MM.1S (cell line): ENCODE results near the gene KCNG2.

Source experiments
- DNase-seq: peaks from one replicate; pipeline ENCODE4 v3.0.0-alpha.2; 2015
- H2AFZ ChIP-seq: fragments of 300-600 bp; sonication (generic); 2 replicates; pipeline ENCODE4 v1.6.0; 2016; ENCODE audit warnings: antibody characterized with exemption, low read length
- H3F3A ChIP-seq: fragments of 300-600 bp; sonication (generic); 2 replicates; pipeline ENCODE4 v1.6.1; 2016; ENCODE audit warnings: mild to moderate bottlenecking, antibody characterized with exemption, low read length, moderate library complexity, mixed read lengths; ENCODE audit not compliant: insufficient read depth
- H3K27ac ChIP-seq: fragments of 300-600 bp; sonication (generic); 2 replicates; pipeline ENCODE4 v1.5.1; 2016; ENCODE audit warnings: mild to moderate bottlenecking, low read length
- H3K27me3 ChIP-seq: fragments of 300-600 bp; sonication (generic); replicated peaks from 2 replicates; pipeline ENCODE4 v1.6.0; 2016; ENCODE audit warnings: low read length; ENCODE audit not compliant: insufficient read depth
- H3K36me3 ChIP-seq: fragments of 300-600 bp; sonication (generic); replicated peaks from 2 replicates; pipeline ENCODE4 v1.6.1; 2016; ENCODE audit warnings: mild to moderate bottlenecking, low read length, mixed read lengths; ENCODE audit not compliant: insufficient read depth
- H3K4me1 ChIP-seq: fragments of 300-600 bp; sonication (generic); 2 replicates; pipeline ENCODE4 v1.6.1; 2016; ENCODE audit warnings: low read length, mixed read lengths
- H3K4me2 ChIP-seq: fragments of 300-600 bp; sonication (generic); 2 replicates; pipeline ENCODE4 v1.6.0; 2016; ENCODE audit warnings: low read depth, low read length
- H3K4me3 ChIP-seq: fragments of 300-600 bp; sonication (generic); 2 replicates; pipeline ENCODE4 v1.5.1; 2016; ENCODE audit warnings: low read length, mixed read lengths
- H3K79me2 ChIP-seq: fragments of 300-600 bp; sonication (generic); 2 replicates; pipeline ENCODE4 v1.6.1; 2016; ENCODE audit warnings: mixed run types, low read length, mixed read lengths
- H3K9ac ChIP-seq: fragments of 300-600 bp; sonication (generic); 2 replicates; pipeline ENCODE4 v1.6.1; 2016; ENCODE audit warnings: low read length, mixed read lengths
- H3K9me2 ChIP-seq: fragments of 300-600 bp; sonication (generic); replicated peaks from 2 replicates; pipeline ENCODE4 v1.6.1; 2016; ENCODE audit warnings: mild to moderate bottlenecking, low read length, mixed read lengths; ENCODE audit not compliant: insufficient read depth
- H3K9me3 ChIP-seq: fragments of 300-600 bp; sonication (generic); replicated peaks from 2 replicates; pipeline ENCODE4 v1.6.1; 2016; ENCODE audit warnings: mild to moderate bottlenecking, low read length, mixed read lengths; ENCODE audit not compliant: insufficient read depth
- H4K20me1 ChIP-seq: fragments of 300-600 bp; sonication (generic); 2 replicates; pipeline ENCODE4 v1.6.1; 2016; ENCODE audit warnings: mild to moderate bottlenecking, low read length, moderate library complexity, mixed read lengths; ENCODE audit not compliant: insufficient read depth
- CTCF ChIP-seq: fragments of 300-600 bp; sonication (generic); IDR thresholded peaks from 2 replicates; pipeline ENCODE4 v1.5.1; 2016; ENCODE audit warnings: antibody characterized with exemption, low read length, mixed read lengths
- EZH2 ChIP-seq: fragments of 300-600 bp; sonication (generic); optimal IDR thresholded peaks from 2 replicates; pipeline ENCODE3; 2017; ENCODE audit warnings: low read depth, mild to moderate bottlenecking, antibody characterized with exemption, low read length, mixed read lengths
- EZH2phosphoT487 ChIP-seq: fragments of 300-600 bp; sonication (generic); IDR thresholded peaks from 2 replicates; pipeline ENCODE4 v1.6.1; 2018; ENCODE audit warnings: antibody characterized with exemption, low read length

KCNG2 gene

DNA sequence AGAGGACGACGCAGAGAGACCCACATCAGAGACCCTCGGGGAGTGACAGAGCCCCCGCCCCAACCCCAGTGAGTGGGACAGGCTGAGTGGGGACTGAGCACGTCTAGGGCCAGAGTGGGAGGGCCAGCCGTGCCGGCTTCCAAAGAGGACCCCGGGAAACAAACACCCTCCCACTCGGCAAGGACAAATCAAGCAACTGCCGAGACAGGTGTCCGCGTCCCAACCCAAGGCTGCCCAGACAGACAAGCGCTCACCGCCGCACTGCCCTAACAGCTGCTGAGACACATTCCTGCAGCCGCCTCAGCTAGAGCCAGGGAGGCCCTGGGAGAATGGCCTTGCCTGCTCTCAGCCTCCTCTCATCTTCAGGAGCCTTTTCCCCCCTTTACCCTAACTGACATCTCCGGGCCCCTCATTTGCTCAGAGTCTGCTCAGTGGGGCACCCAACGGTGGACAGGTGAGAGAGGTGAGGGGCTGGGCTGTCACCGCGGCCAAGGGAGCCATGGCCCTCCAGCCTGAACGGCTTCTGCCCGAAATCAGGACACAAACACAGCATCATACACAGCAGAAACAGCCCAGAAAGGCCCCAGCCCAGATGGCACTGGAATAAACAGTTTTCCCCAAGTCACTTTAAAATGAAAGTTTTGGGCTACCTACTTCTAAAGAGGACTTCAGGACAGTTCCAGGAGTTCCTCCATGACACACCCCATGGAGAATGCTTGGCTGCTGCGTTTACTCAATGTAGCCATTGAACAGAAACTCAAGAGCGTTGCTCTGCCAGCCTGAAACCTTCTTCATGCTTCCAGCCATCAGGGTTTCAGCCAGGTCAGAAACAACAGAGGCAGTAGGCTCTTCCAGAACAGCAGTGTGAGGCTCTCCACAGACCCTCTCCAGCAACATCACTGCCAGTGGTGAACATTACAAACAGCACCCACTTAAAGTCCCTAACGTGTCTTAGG is 130.1 kb downstream of the KCNG2 start:
- H2AFZ ChIP-seq: no peak overlapping the region
- no peaks in the 10 kb centered on the region for H3K4me1 ChIP-seq
- H3K27ac ChIP-seq: no peak overlapping the region
- H3K36me3 ChIP-seq: 0 out of 2 replicates have a peak, but pooled peaks cover 7% of the 10 kb centered on the region
- no peak for TF ChIP-seq CTCF
- no peaks in the 10 kb centered on the region for H3F3A ChIP-seq
- H3K4me2 ChIP-seq: no peak overlapping the region
- no peaks in the 10 kb centered on the region for H4K20me1 ChIP-seq
- H3K9ac ChIP-seq: no peak overlapping the region
- H3K4me3 ChIP-seq: no peak overlapping the region
- no peaks in the 10 kb centered on the region for H3K27me3 ChIP-seq
- H3K9me2 ChIP-seq: no peaks in the 10 kb centered on the region
- no peak for DNase-seq
- 0 out of 2 replicates have a peak, but pooled peaks cover 3% of the 10 kb centered on the region for H3K9me3 ChIP-seq
- H3K79me2 ChIP-seq: peaks cover 7% of the 10 kb centered on the region

DNA sequence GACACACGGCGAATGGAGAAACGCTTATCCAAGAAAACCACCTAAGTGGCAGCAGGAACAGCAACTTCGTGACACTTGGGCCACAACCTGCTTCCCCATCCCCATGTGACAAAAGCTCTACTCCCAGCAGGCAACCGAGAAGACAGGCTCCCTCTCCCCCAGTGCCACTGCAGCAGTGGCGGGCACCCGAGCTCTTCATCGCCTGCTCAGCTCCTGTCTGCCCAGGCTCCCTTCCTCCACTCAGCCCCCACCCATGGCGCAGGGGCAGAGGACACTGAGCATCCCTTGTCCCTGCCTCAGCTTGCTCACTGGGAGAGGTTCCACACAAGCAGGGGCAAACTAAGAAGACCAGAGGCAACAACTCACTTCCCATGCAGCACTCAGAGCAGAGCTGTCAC is 130.8 kb downstream of the KCNG2 start:
- Histone ChIP-seq H3K27me3 (no peaks in the 10 kb centered on the region), H4K20me1 (no peaks in the 10 kb centered on the region), H3K4me3 (no peak overlapping the region), H3K4me2 (no peak overlapping the region), H3K9ac (no peak overlapping the region), H3K27ac (no peak overlapping the region), H3F3A (no peaks in the 10 kb centered on the region), H3K9me2 (no peaks in the 10 kb centered on the region), H3K36me3 (0 out of 2 replicates have a peak, but pooled peaks cover 7% of the 10 kb centered on the region), H2AFZ (no peak overlapping the region), H3K79me2 (peaks cover 7% of the 10 kb centered on the region), H3K4me1 (no peaks in the 10 kb centered on the region), H3K9me3 (0 out of 2 replicates have a peak, but pooled peaks cover 3% of the 10 kb centered on the region)
- no peak for TF ChIP-seq EZH2phosphoT487
- no peak for TF ChIP-seq CTCF
- TF ChIP-seq EZH2: no peak
- no peak for DNase-seq

- peaks cover 7% of the 10 kb centered on the region for H3K79me2 ChIP-seq
- H4K20me1 ChIP-seq: no peaks in the 10 kb centered on the region
- 0 out of 2 replicates have a peak, but pooled peaks cover 7% of the 10 kb centered on the region for H3K36me3 ChIP-seq
- H3K9me3 ChIP-seq: 0 out of 2 replicates have a peak, but pooled peaks cover 3% of the 10 kb centered on the region
- H3K9ac ChIP-seq: no peak overlapping the region
- H3K27me3 ChIP-seq: no peaks in the 10 kb centered on the region
- H3K27ac ChIP-seq: no peak overlapping the region
- H3K4me2 ChIP-seq: no peak overlapping the region
- DNase-seq: no peak
- H3F3A ChIP-seq: no peaks in the 10 kb centered on the region
- TF ChIP-seq EZH2phosphoT487 (no peak), EZH2 (no peak), CTCF (no peak)
- H3K4me1 ChIP-seq: no peaks in the 10 kb centered on the region
- H2AFZ ChIP-seq: no peak overlapping the region
- no peaks in the 10 kb centered on the region for H3K9me2 ChIP-seq
- H3K4me3 ChIP-seq: no peak overlapping the region
These were observed 132.4 kb downstream of the KCNG2 start for GRCh38 chr18:79930020-79930642.
